NB4 (cell line): Measurements from ENCODE around the gene TERF2IP.

Source experiments
- POLR2A ChIP-seq: IDR thresholded peaks from 2 replicates; pipeline ENCODE4 v1.6.1; 2011; ENCODE audit warnings: mild to moderate bottlenecking; ENCODE audit not compliant: insufficient read length; ENCODE audit errors: extremely low read depth
- TF ChIP-seq, protein P1 (sequence below): IDR thresholded peaks from one replicate; pipeline ENCODE4 v1.5.1; 2012; ENCODE audit warnings: low read depth, low read length
- TF ChIP-seq, protein P2 (sequence below): IDR thresholded peaks from 2 replicates; pipeline ENCODE4 v1.6.1; 2011; ENCODE audit warnings: low read depth, low read length

DNA sequence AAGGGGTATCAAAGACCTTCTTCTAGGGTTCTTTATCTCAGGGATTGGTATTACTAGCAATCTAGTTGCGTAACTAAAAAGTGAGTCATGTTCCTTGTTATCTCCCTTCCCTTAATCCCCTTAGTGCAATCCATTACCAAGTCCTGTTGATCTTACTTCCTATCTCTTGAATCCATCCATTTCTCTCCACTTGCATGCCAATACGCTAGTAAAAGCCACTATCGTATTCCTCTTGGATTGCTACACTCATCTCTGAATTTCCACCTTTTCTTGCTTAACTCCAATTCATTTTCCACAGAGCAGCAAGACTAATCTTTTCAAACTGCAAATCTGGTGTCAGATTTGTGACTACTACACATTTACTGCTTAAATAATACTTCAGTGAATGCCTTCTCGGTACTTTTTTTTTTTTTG, 22.6 kb upstream of the TERF2IP start:
- TF ChIP-seq, protein P1, sequence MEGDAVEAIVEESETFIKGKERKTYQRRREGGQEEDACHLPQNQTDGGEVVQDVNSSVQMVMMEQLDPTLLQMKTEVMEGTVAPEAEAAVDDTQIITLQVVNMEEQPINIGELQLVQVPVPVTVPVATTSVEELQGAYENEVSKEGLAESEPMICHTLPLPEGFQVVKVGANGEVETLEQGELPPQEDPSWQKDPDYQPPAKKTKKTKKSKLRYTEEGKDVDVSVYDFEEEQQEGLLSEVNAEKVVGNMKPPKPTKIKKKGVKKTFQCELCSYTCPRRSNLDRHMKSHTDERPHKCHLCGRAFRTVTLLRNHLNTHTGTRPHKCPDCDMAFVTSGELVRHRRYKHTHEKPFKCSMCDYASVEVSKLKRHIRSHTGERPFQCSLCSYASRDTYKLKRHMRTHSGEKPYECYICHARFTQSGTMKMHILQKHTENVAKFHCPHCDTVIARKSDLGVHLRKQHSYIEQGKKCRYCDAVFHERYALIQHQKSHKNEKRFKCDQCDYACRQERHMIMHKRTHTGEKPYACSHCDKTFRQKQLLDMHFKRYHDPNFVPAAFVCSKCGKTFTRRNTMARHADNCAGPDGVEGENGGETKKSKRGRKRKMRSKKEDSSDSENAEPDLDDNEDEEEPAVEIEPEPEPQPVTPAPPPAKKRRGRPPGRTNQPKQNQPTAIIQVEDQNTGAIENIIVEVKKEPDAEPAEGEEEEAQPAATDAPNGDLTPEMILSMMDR = no peak
- TF ChIP-seq POLR2A = no peak
- TF ChIP-seq, protein P2, sequence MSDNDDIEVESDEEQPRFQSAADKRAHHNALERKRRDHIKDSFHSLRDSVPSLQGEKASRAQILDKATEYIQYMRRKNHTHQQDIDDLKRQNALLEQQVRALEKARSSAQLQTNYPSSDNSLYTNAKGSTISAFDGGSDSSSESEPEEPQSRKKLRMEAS = no peak
